ENCODE measurements around the gene MEPCE. TPM values are rescaled to one million over a fixed set of nuclear protein-coding genes. Genes with fewer than 3 reads are reported as not detected.

The MEPCE gene
- total RNA-seq, 1 donor from 2014 or later: 32.9 TPM

DNA sequence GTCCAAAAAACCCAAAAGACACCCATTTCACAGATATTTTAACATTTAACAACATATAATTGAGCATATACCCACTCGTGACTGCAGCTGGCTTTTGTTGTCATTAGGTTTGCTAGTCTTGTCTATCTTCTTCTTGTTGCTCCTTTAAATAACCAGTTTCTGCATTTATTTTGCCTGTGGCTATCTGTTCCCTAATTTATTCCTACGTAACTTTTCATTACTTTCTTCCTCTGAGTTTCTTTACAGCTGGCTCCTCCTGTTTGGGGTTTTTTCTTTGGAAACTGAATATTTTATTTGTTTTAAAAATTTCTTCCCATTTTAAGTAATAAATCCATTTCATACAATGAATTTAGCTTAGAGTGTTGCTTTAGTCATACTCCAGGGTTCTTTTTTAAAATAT lies 41.9 kb upstream of the MEPCE start:
- TF ChIP-seq, protein P1, sequence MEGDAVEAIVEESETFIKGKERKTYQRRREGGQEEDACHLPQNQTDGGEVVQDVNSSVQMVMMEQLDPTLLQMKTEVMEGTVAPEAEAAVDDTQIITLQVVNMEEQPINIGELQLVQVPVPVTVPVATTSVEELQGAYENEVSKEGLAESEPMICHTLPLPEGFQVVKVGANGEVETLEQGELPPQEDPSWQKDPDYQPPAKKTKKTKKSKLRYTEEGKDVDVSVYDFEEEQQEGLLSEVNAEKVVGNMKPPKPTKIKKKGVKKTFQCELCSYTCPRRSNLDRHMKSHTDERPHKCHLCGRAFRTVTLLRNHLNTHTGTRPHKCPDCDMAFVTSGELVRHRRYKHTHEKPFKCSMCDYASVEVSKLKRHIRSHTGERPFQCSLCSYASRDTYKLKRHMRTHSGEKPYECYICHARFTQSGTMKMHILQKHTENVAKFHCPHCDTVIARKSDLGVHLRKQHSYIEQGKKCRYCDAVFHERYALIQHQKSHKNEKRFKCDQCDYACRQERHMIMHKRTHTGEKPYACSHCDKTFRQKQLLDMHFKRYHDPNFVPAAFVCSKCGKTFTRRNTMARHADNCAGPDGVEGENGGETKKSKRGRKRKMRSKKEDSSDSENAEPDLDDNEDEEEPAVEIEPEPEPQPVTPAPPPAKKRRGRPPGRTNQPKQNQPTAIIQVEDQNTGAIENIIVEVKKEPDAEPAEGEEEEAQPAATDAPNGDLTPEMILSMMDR (IDR thresholded peaks at IDR 0.05): no peak
- H3K4me3 ChIP-seq: no peak overlapping the region
- intact Hi-C loops (cut with DNase I): no loop called here
- H3K27me3 ChIP-seq: no peaks in the 10 kb centered on the region
- no peaks in the 10 kb centered on the region for H3K9me3 ChIP-seq
- no peak overlapping the region for H3K27ac ChIP-seq
- H3K36me3 ChIP-seq: no peaks in the 10 kb centered on the region
- no peaks in the 10 kb centered on the region for H3K4me1 ChIP-seq
- no peak for DNase-seq (ENCODE audit: low spot score in 2 of 2)

DNA sequence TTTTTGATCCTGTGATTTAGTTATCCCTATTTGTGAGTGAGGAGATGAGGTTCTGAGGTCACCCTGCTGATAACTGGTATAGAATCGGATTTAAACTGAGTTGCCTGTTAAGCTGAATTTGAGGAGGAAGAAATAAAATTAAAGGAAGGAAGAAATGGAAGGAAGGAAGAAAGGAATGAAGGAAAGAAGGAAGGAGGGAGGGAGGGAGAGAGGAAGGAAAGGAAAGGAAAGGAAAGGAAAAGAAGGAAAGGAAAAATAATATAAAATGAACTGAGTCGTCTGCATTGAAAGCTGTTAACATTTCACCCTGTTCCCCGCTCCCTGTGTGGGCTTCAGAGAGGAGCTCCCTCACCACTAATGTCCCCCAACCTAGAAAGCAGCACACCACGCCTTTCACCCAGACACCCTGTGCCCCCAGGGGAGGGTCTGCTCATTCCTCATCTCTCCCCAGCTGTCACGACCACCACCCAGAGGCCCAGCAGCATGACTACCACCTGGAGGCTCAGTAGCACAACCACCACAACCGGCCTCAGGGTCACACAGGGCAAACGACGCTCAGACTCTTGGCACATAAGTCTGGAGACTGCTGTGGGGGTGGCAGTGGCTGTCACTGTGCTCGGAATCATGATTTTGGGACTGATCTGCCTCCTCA lies 40.1 kb upstream of the MEPCE start:
- TF ChIP-seq, protein P1 (IDR thresholded peaks at IDR 0.05): no peak
- Histone ChIP-seq H3K27ac (no peak overlapping the region), H3K4me3 (no peak overlapping the region), H3K36me3 (no peaks in the 10 kb centered on the region), H3K9me3 (no peaks in the 10 kb centered on the region), H3K4me1 (no peaks in the 10 kb centered on the region), H3K27me3 (no peaks in the 10 kb centered on the region)
- intact Hi-C loops (cut with DNase I): no loop called here
- DNase-seq (ENCODE audit: low spot score in 2 of 2): no peak

DNA sequence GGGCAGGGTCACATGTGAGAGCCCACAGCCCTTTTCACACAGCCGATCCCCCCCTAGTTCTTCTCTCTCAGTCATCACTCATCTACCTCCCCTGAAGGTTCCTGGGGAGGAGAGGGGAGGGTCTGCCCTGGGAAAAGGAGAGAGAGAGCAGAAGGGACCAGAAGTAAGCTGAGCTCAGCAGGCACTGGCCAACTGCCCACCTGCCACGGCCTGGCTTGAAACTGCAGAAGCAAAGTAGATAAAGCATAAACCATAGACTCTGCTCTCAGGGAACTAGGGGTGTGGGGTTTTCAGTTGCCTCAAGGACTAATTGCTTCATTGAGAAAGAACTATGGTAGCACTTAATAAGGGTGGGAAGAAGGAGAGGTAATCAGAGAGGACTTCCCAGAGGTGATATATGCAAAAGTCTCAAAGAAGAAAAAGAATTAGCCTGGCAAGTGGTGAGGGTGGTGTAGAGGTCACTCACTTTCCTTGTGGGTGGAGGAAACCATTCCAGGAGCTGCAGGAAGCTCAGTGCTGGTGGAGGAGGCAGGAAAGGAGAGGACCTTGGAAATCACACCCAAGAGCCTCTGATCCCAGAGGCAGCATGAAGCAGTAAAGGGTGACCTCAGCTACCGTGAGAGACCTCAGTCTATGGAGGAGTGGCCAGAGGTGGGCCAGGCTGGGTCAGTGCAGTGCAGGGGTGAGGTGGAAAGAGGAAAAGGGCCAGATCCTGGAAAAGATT lies 39.2 kb upstream of the MEPCE start:
- intact Hi-C loops (cut with DNase I): no loop called here
- Histone ChIP-seq H3K4me3 (no peak overlapping the region), H3K36me3 (no peaks in the 10 kb centered on the region), H3K9me3 (no peaks in the 10 kb centered on the region), H3K27me3 (no peaks in the 10 kb centered on the region), H3K4me1 (no peaks in the 10 kb centered on the region), H3K27ac (no peak overlapping the region)
- TF ChIP-seq, protein P1 (IDR thresholded peaks at IDR 0.05): no peak
- DNase-seq (ENCODE audit: low spot score in 2 of 2): no peak

DNA sequence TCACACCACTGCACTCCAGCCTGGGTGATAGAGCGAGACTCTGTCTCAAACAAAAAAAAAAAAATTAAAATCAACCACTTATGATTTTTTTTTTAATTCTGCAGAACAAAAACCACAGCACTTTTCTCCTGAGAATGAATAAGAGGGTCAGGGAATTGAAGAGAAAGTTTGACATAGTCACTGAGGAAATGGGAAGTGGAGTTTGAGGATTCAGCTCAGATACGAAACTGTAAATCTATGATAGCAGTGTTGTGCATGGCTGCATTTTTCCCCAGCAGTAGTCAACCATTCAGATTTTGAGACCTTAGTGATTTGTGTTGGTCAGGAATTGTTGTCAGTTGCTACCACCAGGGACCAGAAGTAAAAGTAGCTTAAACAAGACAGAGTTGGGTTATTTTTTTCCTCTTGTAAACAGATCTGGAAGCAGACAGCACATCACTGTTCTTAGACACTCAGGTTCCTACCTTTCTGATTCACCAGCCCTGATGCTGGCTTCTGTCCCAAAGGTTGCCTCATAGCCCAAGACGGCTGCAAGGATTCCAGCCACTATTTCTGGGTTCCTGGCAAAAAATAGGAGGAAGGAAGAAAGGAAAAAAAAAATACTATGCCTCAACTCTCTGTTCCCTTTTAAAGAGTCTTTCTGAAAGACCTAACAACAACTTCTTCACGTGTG lies 36.3 kb upstream of the MEPCE start:
- Histone ChIP-seq H3K4me3 (no peak overlapping the region), H3K27me3 (no peaks in the 10 kb centered on the region), H3K9me3 (no peaks in the 10 kb centered on the region), H3K4me1 (no peaks in the 10 kb centered on the region), H3K36me3 (no peaks in the 10 kb centered on the region), H3K27ac (no peak overlapping the region)
- DNase-seq (ENCODE audit: low spot score in 2 of 2): no peak
- intact Hi-C loops (cut with DNase I): no loop called here
- TF ChIP-seq, protein P1 (IDR thresholded peaks at IDR 0.05): no peak

DNA sequence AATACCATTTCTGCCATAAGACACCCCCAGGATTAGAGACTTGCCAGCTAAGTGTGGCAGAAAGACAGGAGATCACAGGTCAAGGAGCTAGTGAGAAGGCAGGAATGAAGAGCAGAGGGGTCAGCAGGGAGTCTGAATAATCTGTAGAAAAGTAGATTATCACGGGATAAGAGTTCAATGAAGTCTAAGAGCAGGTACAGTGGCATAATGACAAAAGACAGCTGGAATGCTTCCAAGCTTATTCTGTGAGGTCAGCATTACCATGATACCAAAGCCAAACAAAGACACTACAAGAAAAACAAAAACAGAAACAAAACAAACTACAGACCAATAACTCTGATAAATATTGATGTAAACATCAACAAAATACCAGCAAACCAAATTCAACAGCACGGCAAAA lies 35.6 kb upstream of the MEPCE start:
- Histone ChIP-seq H3K27ac (no peak overlapping the region), H3K4me1 (no peaks in the 10 kb centered on the region), H3K36me3 (no peaks in the 10 kb centered on the region), H3K27me3 (no peaks in the 10 kb centered on the region), H3K9me3 (no peaks in the 10 kb centered on the region), H3K4me3 (no peak overlapping the region)
- no peak for DNase-seq (ENCODE audit: low spot score in 2 of 2)
- TF ChIP-seq, protein P1 (IDR thresholded peaks at IDR 0.05): no peak
- intact Hi-C loops (cut with DNase I): no loop called here

Data from ascending aorta (tissue), 2 donors.